MCF 10A (cell line): ENCODE results near the gene RASGRP4. TPM values are rescaled to one million over a fixed set of nuclear protein-coding genes. Genes with fewer than 3 reads are reported as not detected.

Experiments
- BruUV-seq: library from RNA; stranded (reverse); fragments of 400-500 nt; replicated peaks from 2 replicates; lab custom pipeline; 2021; lab: Mats Ljungman, UMichigan
- CTCF ChIA-PET: fragments of 300-600 bp; sonication (Branson Sonifier 250); formaldehyde crosslinking; extraction: SDS; loops from one replicate; lab custom pipeline; 2021; ENCODE audit warnings: antibody characterized with exemption, inconsistent platforms; lab: Yijun Ruan, JAX
- POLR2A ChIA-PET: fragments of 300-600, 350-650 bp; sonication (Branson Sonifier 250); formaldehyde crosslinking; extraction: SDS; loops from one replicate; lab custom pipeline; 2020; ENCODE audit warnings: antibody characterized with exemption, inconsistent platforms; lab: Yijun Ruan, JAX
- DNase-seq: peaks from one replicate; pipeline ENCODE4 v3.0.0-alpha.2; 2018; ENCODE audit not compliant: unreplicated experiment
- H3K27ac Mint-ChIP-seq: one replicate; pipeline ENCODE4 v1.8.0; 2022; ENCODE audit warnings: mild to moderate bottlenecking, low read depth, mixed read lengths; ENCODE audit not compliant: unreplicated experiment
- H3K27me3 Mint-ChIP-seq: one replicate; pipeline ENCODE4 v1.8.0; 2022; ENCODE audit warnings: mixed read lengths; ENCODE audit not compliant: insufficient read depth, unreplicated experiment
- H3K36me3 Mint-ChIP-seq: one replicate; pipeline ENCODE4 v1.8.0; 2022; ENCODE audit warnings: mild to moderate bottlenecking, moderate library complexity, mixed read lengths; ENCODE audit not compliant: insufficient read depth, unreplicated experiment
- H3K4me1 Mint-ChIP-seq: one replicate; pipeline ENCODE4 v1.8.0; 2022; ENCODE audit warnings: mixed read lengths; ENCODE audit not compliant: insufficient read depth, unreplicated experiment
- H3K4me3 Mint-ChIP-seq: one replicate; pipeline ENCODE4 v1.8.0; 2022; ENCODE audit warnings: mild to moderate bottlenecking, moderate library complexity, mixed read lengths; ENCODE audit not compliant: unreplicated experiment
- H3K9me3 Mint-ChIP-seq: one replicate; pipeline ENCODE4 v1.8.0; 2022; ENCODE audit warnings: mixed read lengths; ENCODE audit not compliant: unreplicated experiment
- CTCF ChIP-seq: fragments of 200-600 bp; IDR thresholded peaks from one replicate; pipeline ENCODE4 v1.8.0; 2022; ENCODE audit warnings: antibody characterized with exemption, mild to moderate bottlenecking; ENCODE audit not compliant: unreplicated experiment
- intact Hi-C: fragments of 100-400 bp; cut with micrococcal nuclease; formaldehyde crosslinking; loops from 2 replicates; pipeline ENCODE4 v1.14.1; 2022
- total RNA-seq: library from RNA; stranded (reverse); gene quantifications from 2 replicates; pipeline ENCODE4 v1.2.3, GENCODE V29; 2022

Gene RASGRP4
- total RNA-seq, 1 experiment from 2014 or later, result not detected

DNA sequence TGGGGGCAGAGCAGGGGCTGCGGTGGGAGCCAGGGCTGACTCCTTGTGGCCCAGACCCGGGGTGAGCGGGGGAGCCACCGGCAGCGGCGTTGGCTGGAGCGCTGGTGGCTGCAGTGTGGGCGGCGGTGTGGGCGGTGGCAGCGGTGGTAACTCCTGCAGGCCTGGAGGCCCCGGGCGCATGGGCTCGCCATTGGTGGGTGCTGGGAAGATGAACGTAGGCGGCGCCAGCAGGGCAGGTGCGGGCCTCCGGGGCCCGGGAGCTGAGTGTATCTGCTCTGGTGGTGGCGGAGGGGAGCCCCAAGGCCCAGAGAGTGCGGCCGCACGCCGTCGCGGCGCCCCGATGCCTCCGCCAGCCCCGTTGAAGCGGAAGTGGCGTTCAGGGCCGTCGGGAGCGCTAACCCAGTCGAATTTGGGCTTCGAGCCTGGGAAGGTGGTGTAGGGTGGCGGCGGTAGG lies 40.2 kb downstream of the RASGRP4 start:
- Mint-ChIP-seq H3K4me3 (no peak overlapping the region), H3K27me3 (no peaks in the 10 kb centered on the region), H3K9me3 (no peaks in the 10 kb centered on the region), H3K27ac (no peak overlapping the region), H3K4me1 (peaks cover 16% of the 10 kb centered on the region), H3K36me3 (peaks cover 35% of the 10 kb centered on the region)
- ChIA-PET POLR2A (interaction anchor here (1.7 kb wide), 1 partner anchor 10 kb away, joined by 5 read pairs; no protein-coding TSS in a partner anchor), CTCF (interaction anchor here (0.5 kb wide), 1 partner anchor 145 kb away, joined by 3 read pairs; no protein-coding TSS in a partner anchor)
- DNase-seq, result no peak
- BruUV-seq, result no TSS peak
- intact Hi-C loops, result no loop called here
- no peak for TF ChIP-seq CTCF

- no peak overlapping the region for H3K4me3 Mint-ChIP-seq
- no peak for DNase-seq
- intact Hi-C loops, result no loop called here
- H3K9me3 Mint-ChIP-seq, result no peaks in the 10 kb centered on the region
- no peak overlapping the region for H3K27ac Mint-ChIP-seq
- H3K27me3 Mint-ChIP-seq, result no peaks in the 10 kb centered on the region
- ChIA-PET CTCF (interaction anchor here (0.5 to 1.5 kb wide), 4 partner anchors 18 to 155 kb away, joined by 3 to 6 read pairs (median 4); partner anchors contain the start of gene FAM98C), POLR2A (interaction anchor here (1.7 kb wide), 1 partner anchor 9 kb away, joined by 5 read pairs; no protein-coding TSS in a partner anchor)
- TF ChIP-seq CTCF, result no peak
- H3K4me1 Mint-ChIP-seq, result peaks cover 16% of the 10 kb centered on the region
- peaks cover 40% of the 10 kb centered on the region for H3K36me3 Mint-ChIP-seq
- BruUV-seq, result no TSS peak
Measured at GRCh38 chr19:38385057-38385803, 40.8 kb downstream of the RASGRP4 start.

DNA sequence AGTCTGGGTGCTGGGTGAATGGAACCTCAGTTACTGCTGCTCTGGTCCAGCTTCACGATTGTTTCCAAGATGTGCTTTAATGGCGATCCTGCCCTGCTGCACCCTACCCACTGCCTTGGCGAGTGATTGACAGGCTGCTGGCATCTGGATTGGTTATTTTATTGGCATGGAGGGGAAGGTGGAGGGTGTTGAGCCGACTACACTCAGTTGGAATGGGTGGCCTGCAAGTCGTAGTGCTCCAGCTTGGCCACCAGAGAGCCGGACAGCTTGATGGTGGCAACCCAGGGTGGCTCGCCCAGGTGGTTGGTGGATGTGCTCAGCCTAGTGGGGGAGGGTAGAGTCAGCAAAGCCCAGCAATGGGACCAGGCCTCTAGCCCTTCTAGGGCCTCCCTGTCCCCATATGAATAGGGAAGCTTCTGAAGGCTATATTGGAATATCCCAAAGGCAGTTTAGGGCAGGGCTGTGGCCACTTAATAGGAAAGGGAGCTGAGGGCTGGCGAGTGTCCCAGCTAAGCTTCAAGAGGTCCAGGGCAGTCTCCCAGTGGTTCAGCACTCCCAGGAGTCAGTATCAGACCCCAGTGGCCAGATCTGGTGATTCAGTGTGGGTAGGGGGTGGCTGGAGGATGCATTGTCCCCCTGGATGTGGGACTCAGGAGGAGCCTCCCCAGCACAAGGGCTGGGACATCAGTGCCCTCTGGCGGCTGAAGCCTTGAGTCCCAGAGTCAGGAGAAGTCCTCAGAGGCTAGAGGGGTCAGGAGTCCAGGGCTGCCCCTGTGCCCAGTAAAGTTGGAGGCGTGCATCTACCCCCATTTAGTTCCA lies 41.6 kb downstream of the RASGRP4 start:
- no peaks in the 10 kb centered on the region for H3K27me3 Mint-ChIP-seq
- ChIA-PET POLR2A (interaction anchor here (1.0 to 1.7 kb wide), 2 partner anchors 9 to 10 kb away, joined by 5 to 6 read pairs; partner anchors contain the start of gene PSMD8), CTCF (interaction anchor here (0.5 to 1.5 kb wide), 5 partner anchors 8 to 250 kb away, joined by 3 to 6 read pairs (median 3); partner anchors contain the start of gene FAM98C)
- H3K4me1 Mint-ChIP-seq, result peaks cover 8% of the 10 kb centered on the region
- no peak overlapping the region for H3K4me3 Mint-ChIP-seq
- TF ChIP-seq CTCF, result peak; percentile 9
- no peak overlapping the region for H3K27ac Mint-ChIP-seq
- intact Hi-C loops, result no loop called here
- H3K9me3 Mint-ChIP-seq, result no peaks in the 10 kb centered on the region
- DNase-seq, result no peak
- no TSS peak for BruUV-seq
- peaks cover 48% of the 10 kb centered on the region for H3K36me3 Mint-ChIP-seq
